GM12878 (cell line): ENCODE measurements around the gene USPL1. TPM values are rescaled to one million over a fixed set of nuclear protein-coding genes. Genes with fewer than 3 reads are reported as not detected.

ENCODE experiments used
- BMI1 ChIP-seq: fragments of 450-650 bp; IDR thresholded peaks from 2 replicates; pipeline ENCODE4 v1.6.1; 2016; ENCODE audit warnings: mild to moderate bottlenecking, moderate library complexity, borderline replicate concordance
- CHD1 ChIP-seq: IDR thresholded peaks from 2 replicates; pipeline ENCODE4 v1.6.1; 2012; ENCODE audit warnings: low read depth, low read length, improper control_type of control experiment
- DPF2 ChIP-seq: fragments of 450-650 bp; IDR thresholded peaks from 2 replicates; pipeline ENCODE4 v1.6.1; 2017; ENCODE audit warnings: mild to moderate bottlenecking
- EZH2 ChIP-seq: IDR thresholded peaks from 2 replicates; pipeline ENCODE4 v1.6.1; 2012; ENCODE audit warnings: low read depth, mild to moderate bottlenecking, control low read depth, inconsistent platforms, low read length, borderline replicate concordance; ENCODE audit not compliant: control insufficient read depth
- IKZF2 ChIP-seq, 2 experiments: fragments of 450-650 bp; IDR thresholded peaks; 2 replicates each; pipeline ENCODE4 v1.6.1; 2017; ENCODE audit warnings: mild to moderate bottlenecking in 2 of 2, moderate library complexity in 2 of 2
- JUND ChIP-seq: IDR thresholded peaks from 2 replicates; pipeline ENCODE4 v1.6.1; 2012; ENCODE audit warnings: low read depth, mild to moderate bottlenecking, low read length, improper control_type of control experiment, moderate library complexity
- LARP7 ChIP-seq: fragments of 450-650 bp; IDR thresholded peaks from 2 replicates; pipeline ENCODE4 v1.6.1; 2017; ENCODE audit warnings: mild to moderate bottlenecking
- MXI1 ChIP-seq: fragments of 150-350 bp; IDR thresholded peaks from 2 replicates; pipeline ENCODE4 v1.6.1; 2011; ENCODE audit warnings: low read depth, mild to moderate bottlenecking, inconsistent platforms, low read length, improper control_type of control experiment
- MYC ChIP-seq: IDR thresholded peaks from 2 replicates; pipeline ENCODE4 v1.6.1; 2011; ENCODE audit warnings: mild to moderate bottlenecking, low read length, moderate library complexity, inconsistent platforms; ENCODE audit not compliant: insufficient read depth, insufficient replicate concordance, insufficient read length, severe bottlenecking
- NR2C2 ChIP-seq: IDR thresholded peaks from 2 replicates; pipeline ENCODE4 v1.6.1; 2011; ENCODE audit warnings: borderline replicate concordance, low read depth; ENCODE audit not compliant: control insufficient read depth, insufficient read length
- NRF1 ChIP-seq: conservative IDR thresholded peaks from 2 replicates; pipeline ENCODE4 v1.6.1; 2011; ENCODE audit warnings: mild to moderate bottlenecking, low read depth, low read length, improper control_type of control experiment
- POLR2A ChIP-seq: IDR thresholded peaks from 2 replicates; pipeline ENCODE4 v1.6.1; 2011; ENCODE audit warnings: low read depth, mild to moderate bottlenecking, low read length
- RB1 ChIP-seq: fragments of 450-650 bp; formaldehyde crosslinking; IDR thresholded peaks from 2 replicates; pipeline ENCODE4 v1.6.1; 2017; ENCODE audit warnings: mild to moderate bottlenecking, borderline replicate concordance
- RBBP5 ChIP-seq: fragments of 200-600 bp; sonication (generic); conservative IDR thresholded peaks from 2 replicates; pipeline ENCODE4 v1.6.1; 2016
- SMAD1 ChIP-seq: fragments of 450-650 bp; IDR thresholded peaks from 2 replicates; pipeline ENCODE4 v1.6.1; 2018; ENCODE audit warnings: mild to moderate bottlenecking, low read depth; ENCODE audit not compliant: partially characterized antibody
- SMARCA5 ChIP-seq: fragments of 450-650 bp; IDR thresholded peaks from 2 replicates; pipeline ENCODE4 v1.6.1; 2017; ENCODE audit warnings: mild to moderate bottlenecking
- SPI1 ChIP-seq: IDR thresholded peaks from 2 replicates; pipeline ENCODE4 v1.6.1; 2011; ENCODE audit warnings: low read depth, mild to moderate bottlenecking, low read length, moderate library complexity, borderline replicate concordance; ENCODE audit not compliant: insufficient read depth
- SUPT20H ChIP-seq: IDR thresholded peaks from 2 replicates; pipeline ENCODE4 v1.6.1; 2011; ENCODE audit warnings: low read depth, mild to moderate bottlenecking, low read length, moderate library complexity, borderline replicate concordance; ENCODE audit not compliant: control insufficient read depth
- TCF7 ChIP-seq: IDR thresholded peaks from 2 replicates; pipeline ENCODE4 v1.6.1; 2014; ENCODE audit warnings: antibody characterized with exemption, borderline replicate concordance
- ZNF384 ChIP-seq: IDR thresholded peaks from 2 replicates; pipeline ENCODE4 v1.6.1; 2012; ENCODE audit warnings: low read depth, mild to moderate bottlenecking, low read length, improper control_type of control experiment, borderline replicate concordance
- polyA plus RNA-seq, 11 experiments: library from polyadenylated mRNA; depleted of rRNA in 4 of 11; unstranded in 6 of 11; stranded (reverse) in 5 of 11; fragments of >200 nt; fragmentation: Nextera tagmentation in 4 of 11; fragmentation: Illumina TruSeq in 1 of 11; extraction: Ambion mirVana in 4 of 11; extraction: Trizol in 1 of 11; gene quantifications; 1 replicate in 1 of 11; 2 replicates in 10 of 11; pipeline versions ENCODE4 v1.2.1 to v1.2.3, GENCODE V29; 2011 to 2016; ENCODE audit warnings: inconsistent platforms in 2 of 11, missing spikeins in 2 of 11, low read depth in 1 of 11
- total RNA-seq, 4 experiments: library from RNA; depleted of rRNA in 3 of 4; stranded (reverse); fragments of >200 nt in 3 of 4; fragmentation: Illumina TruSeq in 1 of 4; extraction: Trizol in 1 of 4; gene quantifications; 2 replicates each; pipeline versions ENCODE4 v1.2.1 to v1.2.3, GENCODE V29; 2013 to 2021
- TF ChIP-seq, protein P1 (sequence below): fragments of 450-650 bp; IDR thresholded peaks from 2 replicates; pipeline ENCODE4 v1.6.1; 2017; ENCODE audit warnings: antibody characterized with exemption, mild to moderate bottlenecking, moderate library complexity
- TF ChIP-seq, protein P2 (sequence below): fragments of 450-650 bp; IDR thresholded peaks from 2 replicates; pipeline ENCODE4 v1.6.1; 2016; ENCODE audit warnings: mild to moderate bottlenecking, moderate library complexity, borderline replicate concordance
- TF ChIP-seq, protein P3 (sequence below): IDR thresholded peaks from 2 replicates; pipeline ENCODE4 v1.6.1; 2011; ENCODE audit warnings: low read depth, mild to moderate bottlenecking, low read length, moderate library complexity, borderline replicate concordance; ENCODE audit errors: extremely low read depth

The USPL1 gene
- total and polyA plus RNA-seq, 10 of the 15 experiments (the other 5 are each of a cell fraction or from before 2014, with no cell fraction given), result 7.9 to 23.2 (median 15.8) TPM

DNA sequence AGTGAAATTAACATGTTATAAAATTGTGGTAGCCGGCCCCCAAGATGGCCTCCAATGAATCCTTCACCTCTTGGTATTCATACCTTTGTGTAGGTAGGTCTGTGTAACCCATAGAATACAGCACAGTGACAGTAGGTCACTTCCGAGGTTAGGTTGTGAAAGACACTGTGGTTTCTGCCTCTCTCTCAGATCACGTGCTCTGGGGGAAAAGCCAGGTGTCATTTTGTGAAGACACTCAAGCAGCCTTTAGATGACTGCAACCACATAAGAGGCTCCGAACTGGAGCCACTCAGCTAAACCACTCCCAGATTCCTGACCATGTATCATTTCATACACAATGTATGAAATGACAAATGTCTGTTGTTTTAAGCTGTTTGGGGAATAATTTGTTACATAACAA lies 9.8 kb upstream of the USPL1 start (continued):
- TF ChIP-seq SPI1, result no peak
- no peak for TF ChIP-seq SUPT20H
- peak; percentile 30; the same call in 1 of the 2 replicates for TF ChIP-seq DPF2
- no peak for TF ChIP-seq SMARCA5
- no peak for TF ChIP-seq NR2C2
- TF ChIP-seq, protein P1, sequence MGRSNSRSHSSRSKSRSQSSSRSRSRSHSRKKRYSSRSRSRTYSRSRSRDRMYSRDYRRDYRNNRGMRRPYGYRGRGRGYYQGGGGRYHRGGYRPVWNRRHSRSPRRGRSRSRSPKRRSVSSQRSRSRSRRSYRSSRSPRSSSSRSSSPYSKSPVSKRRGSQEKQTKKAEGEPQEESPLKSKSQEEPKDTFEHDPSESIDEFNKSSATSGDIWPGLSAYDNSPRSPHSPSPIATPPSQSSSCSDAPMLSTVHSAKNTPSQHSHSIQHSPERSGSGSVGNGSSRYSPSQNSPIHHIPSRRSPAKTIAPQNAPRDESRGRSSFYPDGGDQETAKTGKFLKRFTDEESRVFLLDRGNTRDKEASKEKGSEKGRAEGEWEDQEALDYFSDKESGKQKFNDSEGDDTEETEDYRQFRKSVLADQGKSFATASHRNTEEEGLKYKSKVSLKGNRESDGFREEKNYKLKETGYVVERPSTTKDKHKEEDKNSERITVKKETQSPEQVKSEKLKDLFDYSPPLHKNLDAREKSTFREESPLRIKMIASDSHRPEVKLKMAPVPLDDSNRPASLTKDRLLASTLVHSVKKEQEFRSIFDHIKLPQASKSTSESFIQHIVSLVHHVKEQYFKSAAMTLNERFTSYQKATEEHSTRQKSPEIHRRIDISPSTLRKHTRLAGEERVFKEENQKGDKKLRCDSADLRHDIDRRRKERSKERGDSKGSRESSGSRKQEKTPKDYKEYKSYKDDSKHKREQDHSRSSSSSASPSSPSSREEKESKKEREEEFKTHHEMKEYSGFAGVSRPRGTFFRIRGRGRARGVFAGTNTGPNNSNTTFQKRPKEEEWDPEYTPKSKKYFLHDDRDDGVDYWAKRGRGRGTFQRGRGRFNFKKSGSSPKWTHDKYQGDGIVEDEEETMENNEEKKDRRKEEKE, result no peak
- TF ChIP-seq POLR2A, result no peak
- TF ChIP-seq, protein P2, sequence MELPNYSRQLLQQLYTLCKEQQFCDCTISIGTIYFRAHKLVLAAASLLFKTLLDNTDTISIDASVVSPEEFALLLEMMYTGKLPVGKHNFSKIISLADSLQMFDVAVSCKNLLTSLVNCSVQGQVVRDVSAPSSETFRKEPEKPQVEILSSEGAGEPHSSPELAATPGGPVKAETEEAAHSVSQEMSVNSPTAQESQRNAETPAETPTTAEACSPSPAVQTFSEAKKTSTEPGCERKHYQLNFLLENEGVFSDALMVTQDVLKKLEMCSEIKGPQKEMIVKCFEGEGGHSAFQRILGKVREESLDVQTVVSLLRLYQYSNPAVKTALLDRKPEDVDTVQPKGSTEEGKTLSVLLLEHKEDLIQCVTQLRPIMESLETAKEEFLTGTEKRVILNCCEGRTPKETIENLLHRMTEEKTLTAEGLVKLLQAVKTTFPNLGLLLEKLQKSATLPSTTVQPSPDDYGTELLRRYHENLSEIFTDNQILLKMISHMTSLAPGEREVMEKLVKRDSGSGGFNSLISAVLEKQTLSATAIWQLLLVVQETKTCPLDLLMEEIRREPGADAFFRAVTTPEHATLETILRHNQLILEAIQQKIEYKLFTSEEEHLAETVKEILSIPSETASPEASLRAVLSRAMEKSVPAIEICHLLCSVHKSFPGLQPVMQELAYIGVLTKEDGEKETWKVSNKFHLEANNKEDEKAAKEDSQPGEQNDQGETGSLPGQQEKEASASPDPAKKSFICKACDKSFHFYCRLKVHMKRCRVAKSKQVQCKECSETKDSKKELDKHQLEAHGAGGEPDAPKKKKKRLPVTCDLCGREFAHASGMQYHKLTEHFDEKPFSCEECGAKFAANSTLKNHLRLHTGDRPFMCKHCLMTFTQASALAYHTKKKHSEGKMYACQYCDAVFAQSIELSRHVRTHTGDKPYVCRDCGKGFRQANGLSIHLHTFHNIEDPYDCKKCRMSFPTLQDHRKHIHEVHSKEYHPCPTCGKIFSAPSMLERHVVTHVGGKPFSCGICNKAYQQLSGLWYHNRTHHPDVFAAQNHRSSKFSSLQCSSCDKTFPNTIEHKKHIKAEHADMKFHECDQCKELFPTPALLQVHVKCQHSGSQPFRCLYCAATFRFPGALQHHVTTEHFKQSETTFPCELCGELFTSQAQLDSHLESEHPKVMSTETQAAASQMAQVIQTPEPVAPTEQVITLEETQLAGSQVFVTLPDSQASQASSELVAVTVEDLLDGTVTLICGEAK, result no peak
- TF ChIP-seq, protein P3, sequence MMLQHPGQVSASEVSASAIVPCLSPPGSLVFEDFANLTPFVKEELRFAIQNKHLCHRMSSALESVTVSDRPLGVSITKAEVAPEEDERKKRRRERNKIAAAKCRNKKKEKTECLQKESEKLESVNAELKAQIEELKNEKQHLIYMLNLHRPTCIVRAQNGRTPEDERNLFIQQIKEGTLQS, result peak; percentile 32; the same call in 1 of the 2 replicates
- TF ChIP-seq MYC, result no peak
- peak; percentile 83 for TF ChIP-seq TCF7
- TF ChIP-seq RB1, result no peak
- TF ChIP-seq JUND, result no peak
- no peak for TF ChIP-seq BMI1
- no peak for TF ChIP-seq SMAD1
- TF ChIP-seq IKZF2 (IDR thresholded peaks at IDR 0.05), result peak; percentile 73 to 77
- no peak for TF ChIP-seq LARP7
- TF ChIP-seq ZNF384, result no peak
- TF ChIP-seq CHD1, result no peak
- TF ChIP-seq NRF1, result no peak
- no peak for TF ChIP-seq EZH2
- no peak for TF ChIP-seq RBBP5
- peak; percentile 36; the same call in 1 of the 2 replicates for TF ChIP-seq MXI1
